HG02840 (cell line): Measurements from ENCODE around the gene ENAM.

Experiments used
- ATAC-seq: cut with Tn5 transposase; IDR thresholded peaks from one replicate; pipeline ENCODE4 v1.9.1; 2021; ENCODE audit warnings: mild to moderate bottlenecking, moderate library complexity, moderate number of reproducible peaks; ENCODE audit not compliant: unreplicated experiment, low FRiP score

ENAM gene

DNA sequence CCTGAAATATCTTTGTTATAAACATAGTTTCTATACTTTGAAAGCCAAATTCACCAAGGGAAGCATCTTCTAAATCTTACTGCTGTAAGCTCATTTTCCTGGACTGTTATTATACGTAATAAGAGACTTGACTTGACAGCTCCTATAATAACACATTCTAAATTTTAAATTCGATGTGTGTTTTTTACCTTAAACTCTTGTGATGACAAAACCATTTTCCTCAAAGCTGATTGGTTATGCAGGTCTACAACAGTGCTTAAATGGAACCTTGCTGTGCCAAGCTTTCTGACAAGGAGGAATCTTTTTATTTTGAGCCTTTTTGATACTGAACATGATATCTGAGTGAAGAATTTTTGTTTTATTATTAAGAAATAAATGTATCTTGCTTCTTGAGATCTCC lies at the start of gene ENAM:
Gene ENAM (plus strand): TSS at position 301 of the 400 bp plus-strand sequence. CDS start 757 bp downstream, outside the sequence.
- ATAC-seq = no peak

DNA sequence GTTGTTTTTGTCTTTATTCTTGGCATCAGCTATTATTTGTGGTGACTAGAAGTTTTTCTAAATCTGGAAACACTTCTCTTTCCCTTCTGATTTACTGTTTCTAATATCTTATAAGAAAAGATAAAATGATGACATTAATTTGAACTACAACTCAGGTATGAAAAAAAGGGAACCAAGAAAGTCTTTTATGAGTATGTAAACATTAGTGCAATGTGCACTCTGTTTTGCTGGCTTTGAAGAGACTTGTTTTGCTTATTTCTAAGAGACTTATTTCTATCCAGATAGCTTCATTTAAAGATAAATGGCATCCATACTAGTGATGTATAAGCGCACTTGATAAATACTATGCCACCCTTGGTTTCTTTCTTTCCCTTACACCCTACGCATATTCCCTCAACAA lies 46.6 kb upstream of the ENAM start:
- no peak for ATAC-seq

DNA sequence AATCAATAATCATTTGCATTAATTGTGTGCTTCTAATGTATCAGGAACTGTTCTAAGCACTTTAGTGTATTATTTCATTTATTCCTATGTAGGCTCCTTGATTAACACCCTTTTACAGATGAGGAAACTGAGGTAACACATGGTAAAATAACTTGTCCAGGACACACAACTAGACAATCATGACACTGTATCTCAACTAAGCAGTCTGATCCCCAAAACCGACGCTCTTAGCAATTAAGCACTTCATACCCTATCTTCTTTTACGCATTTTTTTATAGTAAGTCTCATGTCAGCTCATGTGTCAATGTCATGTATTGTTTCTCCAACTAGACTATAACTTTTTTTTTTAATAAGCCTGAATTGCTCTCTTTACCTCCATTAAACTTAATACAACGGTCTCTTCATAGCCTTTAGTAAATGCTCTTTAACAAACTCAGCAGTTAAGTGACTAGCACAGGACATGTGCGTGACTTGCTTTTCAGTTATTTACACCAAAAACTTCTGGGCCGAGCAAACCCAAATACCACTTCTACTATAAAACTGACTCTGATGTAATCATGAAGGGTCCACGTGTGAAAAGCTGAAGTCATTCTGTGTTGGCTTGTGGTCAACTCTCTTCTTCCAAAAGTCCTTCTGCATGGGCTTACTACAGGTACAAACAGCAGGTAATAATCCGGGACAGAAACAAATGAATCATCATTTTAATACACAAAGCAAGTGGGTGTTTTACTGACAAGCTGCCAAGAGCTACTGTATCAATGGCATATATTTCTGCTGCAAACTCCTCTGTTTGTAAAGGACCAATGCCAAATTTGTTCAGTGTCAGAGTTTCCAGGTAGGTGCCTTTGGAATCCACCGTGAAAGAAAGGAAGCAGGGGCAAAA lies 44.4 kb upstream of the ENAM start:
- no peak for ATAC-seq

DNA sequence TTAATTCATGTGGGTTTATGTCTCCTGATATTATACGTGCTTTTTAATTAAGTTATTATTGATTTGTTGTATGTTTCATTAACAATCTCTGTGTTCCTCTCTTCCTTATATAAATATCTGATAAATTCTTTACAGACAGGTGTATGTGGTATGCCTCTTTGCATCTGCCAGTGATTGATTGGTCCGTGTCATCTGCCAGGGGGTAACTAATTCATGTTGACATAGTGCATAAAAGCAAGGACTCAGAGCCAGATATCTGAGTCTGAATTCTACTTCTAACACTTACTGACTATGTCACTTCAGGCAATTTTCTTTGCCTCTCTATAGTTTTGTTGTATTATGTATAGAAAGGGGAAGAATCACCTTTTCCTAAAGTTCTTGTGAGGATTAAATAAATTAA lies 41.7 kb upstream of the ENAM start:
- ATAC-seq = no peak

- ATAC-seq = peak; percentile 89
These were observed 38.8 kb upstream of the ENAM start for GRCh38 chr4:70589785-70590184.

DNA sequence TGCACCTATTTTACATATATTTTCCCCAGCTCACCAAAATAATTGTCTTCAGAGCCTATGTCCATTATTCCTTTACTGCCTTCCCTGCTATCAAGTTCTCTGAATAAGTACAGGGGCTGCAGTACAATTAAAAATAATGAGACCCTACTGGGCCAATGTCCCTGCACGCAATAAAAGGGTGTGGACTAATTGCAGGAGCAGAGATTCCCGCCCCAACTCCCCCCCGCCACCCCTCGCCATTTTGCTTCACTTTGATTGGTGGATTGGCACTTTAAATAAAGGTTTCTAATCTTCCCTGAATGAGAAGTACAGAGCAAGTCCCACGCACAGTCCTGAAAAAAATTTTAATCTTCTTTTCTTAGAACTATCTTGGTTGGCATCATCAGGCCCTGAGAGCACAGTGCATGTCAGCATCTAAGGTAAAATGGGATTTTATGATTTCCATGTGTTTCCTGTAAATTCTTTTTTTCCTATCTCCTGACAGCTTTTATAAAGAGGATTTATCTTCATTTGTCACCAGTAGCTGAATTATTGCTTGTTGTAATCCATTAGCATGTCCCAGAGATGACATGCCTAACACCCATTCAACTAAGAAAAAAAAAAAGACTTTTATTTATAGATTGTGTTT lies 36.5 kb upstream of the ENAM start, which contains the start of gene AMBN:
Gene AMBN (plus strand): TSS at position 302 of the 628 bp plus-strand sequence. CDS start 103 bp downstream, at position 405.
- no peak for ATAC-seq

DNA sequence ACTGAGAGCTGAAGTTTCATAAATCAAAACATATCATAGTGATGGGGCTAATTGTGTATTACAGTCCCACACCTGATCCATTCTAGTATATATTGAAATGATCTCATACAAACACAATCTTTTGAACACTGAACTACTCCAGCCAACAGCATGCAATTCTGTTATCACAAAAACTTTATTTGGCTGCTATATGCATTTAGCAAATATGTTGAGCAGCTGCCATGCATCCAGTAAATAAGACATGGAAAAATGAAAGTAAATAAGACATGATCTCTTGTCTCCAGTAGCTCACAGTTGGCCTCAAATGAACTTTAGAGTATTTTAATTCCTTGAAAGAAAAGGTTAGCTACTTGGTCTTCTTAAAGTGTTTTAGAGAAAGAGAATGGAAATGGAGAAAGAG lies 34.3 kb upstream of the ENAM start:
- ATAC-seq = no peak

DNA sequence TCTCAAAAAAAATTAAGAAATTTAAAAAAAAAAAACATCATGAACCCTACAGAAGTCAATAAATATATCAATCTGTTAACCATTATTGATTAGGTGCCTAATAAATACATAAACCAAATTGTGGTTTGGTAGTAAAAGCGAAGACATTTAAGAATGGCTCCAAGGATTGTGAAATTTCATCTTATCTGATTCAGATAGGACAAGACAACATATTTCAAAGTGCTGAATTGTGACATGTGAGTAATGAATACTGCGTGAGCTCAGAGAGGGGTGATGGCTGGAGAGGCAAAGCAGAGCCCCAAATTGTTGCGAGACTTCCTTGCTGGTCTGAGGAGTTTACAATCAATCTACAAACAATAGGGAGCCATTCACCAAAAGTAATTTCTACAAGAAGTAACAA lies 28.2 kb upstream of the ENAM start:
- ATAC-seq = no peak

- no peak for ATAC-seq
These were observed 27.6 kb upstream of the ENAM start for GRCh38 chr4:70600977-70601376.

DNA sequence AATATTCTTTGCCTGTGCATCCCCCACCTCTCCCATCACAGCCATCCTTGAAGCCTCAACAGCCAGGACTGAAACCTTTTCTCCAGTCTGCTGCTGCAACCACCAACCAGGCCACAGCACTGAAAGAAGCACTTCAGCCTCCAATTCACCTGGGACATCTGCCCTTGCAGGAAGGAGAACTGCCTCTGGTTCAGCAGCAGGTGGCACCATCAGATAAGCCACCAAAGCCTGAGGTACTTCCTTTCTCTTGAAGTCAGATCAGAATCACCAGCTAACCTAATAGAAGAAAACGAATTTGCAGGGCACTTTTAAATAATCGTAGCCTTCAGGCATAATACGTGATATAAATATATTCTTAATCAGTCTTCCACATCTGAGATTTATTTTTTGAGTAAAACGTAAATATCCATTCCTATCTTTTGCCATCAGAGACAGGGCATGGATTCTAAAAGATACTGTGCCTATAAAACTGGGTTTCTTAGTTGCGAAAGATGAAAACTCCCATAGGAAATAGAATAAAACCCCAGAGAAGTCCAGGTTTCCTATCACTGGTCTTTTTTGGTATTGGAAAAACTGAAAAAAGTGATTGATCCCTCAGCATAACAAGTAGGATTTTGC lies 27.0 kb upstream of the ENAM start:
- ATAC-seq = peak; percentile 75

GRCh38 chr4:70603856-70604255 lies 24.7 kb upstream of the ENAM start:
- no peak for ATAC-seq

GRCh38 chr4:70606459-70606858 lies 22.1 kb upstream of the ENAM start:
- no peak for ATAC-seq

DNA sequence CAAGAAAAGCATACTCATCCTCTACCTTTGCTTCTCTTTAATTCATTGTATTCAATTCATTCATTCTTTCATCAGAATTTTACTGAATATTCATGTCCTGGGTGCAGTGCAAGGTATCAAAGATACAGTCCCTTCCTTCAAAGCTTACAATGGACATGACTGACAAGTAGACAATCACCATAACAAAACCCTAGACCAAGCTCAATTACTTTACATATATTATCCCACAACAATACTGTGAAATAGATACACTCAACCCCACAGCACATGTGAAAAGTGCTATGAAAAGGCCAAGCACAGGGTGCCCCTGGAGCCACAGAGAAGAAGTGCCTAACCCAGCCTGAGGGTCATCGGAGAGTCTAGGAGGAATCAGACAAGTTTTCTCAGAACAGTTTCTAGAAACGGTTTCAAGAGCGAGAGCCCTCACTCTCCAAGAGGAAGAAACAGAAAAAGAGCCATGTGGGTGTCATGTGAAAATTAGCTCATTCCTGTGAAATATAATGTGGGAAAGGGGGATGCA lies 21.1 kb upstream of the ENAM start:
- no peak for ATAC-seq

- no peak for ATAC-seq
These were observed 20.2 kb upstream of the ENAM start for GRCh38 chr4:70608324-70608723.

DNA sequence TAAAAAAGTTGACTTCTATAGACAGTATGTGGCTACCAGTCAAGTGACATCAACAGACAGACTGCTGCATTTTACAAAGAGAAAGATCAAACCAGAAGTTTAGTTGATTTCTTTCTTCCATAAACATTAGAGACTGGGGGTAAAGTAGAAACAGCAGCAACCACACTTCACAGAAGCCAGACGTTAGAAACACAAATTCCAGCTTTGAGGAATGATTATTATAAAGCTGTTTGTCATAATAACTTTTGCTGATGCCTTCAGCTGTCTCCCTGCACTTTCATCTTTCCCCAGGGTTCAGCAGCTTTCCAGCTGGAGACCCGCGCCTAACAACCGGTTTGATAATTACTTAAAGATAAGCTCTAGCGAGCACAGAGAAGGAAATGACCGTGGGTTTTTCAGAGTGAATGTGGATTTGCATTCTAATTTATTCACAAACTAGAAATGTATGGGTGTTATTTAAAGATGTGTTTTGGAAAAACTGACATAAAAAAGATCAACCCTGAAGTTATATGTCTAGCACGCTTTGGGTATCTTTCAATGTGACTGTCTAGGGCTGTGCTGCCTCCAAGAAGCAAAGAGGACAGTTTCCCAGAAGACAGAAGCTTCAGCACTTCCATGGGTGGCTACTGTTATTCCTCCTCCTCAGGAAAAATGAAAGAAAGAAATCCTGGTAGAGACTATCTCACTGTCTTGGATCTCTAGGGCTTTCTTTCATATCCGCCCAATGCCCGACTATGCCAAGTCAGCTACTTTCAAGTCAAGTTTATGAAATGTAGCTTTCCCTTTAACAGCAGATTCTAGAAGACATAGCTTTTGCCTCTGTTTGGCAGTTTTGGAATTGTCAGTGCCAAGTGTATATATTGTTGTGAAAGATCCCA lies 15.0 kb upstream of the ENAM start:
- peak; percentile 80 for ATAC-seq

DNA sequence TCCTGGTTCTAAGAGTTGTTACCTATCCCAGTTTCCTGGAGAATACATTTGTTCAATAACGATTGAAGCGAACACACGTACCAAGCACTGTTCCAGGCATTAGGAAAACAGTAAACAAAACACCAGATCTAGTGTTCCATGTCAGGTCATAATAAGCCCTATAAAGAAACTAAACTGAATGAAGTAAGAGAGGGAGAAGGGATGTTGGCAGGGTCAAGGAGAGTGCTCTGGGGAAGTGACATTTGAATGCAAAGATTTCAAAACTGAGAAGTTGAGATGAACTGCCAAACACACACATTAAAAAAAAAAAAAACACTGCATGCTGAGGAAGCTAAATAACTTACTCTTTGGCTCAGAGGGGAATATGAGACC lies 14.4 kb upstream of the ENAM start:
- ATAC-seq = no peak

DNA sequence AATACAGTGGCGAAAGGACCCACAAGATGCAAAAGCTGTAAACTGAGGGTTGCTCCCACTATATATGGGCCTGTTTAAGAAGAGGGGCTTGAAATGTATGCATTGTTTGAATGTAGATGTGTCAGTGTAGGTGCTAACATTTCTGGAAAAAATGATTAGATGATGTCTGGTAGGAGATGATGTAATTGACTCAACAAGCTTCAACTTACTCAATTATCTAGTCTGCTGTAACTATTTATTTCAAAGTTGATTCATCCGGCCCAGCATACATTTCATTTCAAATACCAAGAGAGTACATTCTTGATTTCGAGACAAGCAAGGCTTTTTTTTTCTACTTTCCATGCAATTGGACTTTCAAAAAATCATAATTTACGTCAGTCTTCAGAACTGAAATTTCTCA lies 9.3 kb upstream of the ENAM start:
- no peak for ATAC-seq

DNA sequence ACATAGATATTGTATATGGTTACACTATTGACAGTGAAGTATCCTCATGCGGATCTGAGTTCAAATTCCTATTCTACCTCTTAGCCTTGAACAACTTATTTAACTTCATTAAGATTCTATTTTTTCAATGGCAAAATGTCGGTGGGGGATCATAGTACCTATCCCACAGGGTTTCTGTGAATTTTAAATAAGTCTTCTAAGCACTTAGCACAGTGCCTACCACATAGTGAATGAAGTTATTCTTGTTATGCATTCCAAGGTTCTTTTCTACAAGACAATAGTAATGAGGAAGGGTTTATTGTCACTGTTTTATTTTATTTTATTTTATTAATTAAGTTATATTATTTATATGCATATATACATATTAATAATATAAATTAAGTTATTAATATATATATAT lies 8.8 kb upstream of the ENAM start:
- no peak for ATAC-seq

DNA sequence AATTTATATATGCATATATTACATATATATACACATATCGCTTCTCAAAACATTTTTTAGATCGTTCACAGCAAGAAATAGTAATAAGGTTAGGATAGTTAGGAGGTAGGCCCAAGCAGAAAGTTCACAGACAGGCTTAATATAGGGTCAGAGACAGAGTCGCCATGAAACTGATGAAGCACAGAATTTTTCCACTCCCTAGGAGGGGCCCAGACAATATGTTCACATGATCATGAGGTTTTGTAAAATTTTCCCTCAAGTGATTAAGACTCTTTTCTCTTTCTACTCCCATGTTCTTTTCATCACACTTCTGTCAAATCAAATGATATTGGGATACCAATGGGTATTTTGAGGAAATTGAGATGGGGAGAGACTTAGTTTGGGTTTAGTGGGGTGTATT lies 5.2 kb upstream of the ENAM start:
- no peak for ATAC-seq

- ATAC-seq = no peak
These were observed 4.2 kb upstream of the ENAM start for GRCh38 chr4:70624226-70624793.
